ENCODE data around the gene ACOT7.
"Not testable (repeated sequence)": the region's sequence is repeated elsewhere in the genome, so short reads cannot be mapped to it uniquely, and the experiment has no call there.

Gene ACOT7

GRCh38 chr1:6393400-6394187 is at the start of gene ACOT7:
Gene ACOT7 (minus strand): TSS chr1:6393767. CDS start chr1:6393399, 368 bp downstream.
- in situ Hi-C loops (cut with MboI; ENCODE audit: low sequenced_read_pairs): no loop called here

GRCh38 chr1:6441586-6441985 is 48.0 kb upstream of the ACOT7 start:
- in situ Hi-C loops (cut with MboI; ENCODE audit: low sequenced_read_pairs): no loop called here

- in situ Hi-C loops (cut with MboI; ENCODE audit: low sequenced_read_pairs): no loop called here
Observed at GRCh38 chr1:6440198-6441126, 46.9 kb upstream of the ACOT7 start.

GRCh38 chr1:6438047-6438525 is 44.5 kb upstream of the ACOT7 start:
- in situ Hi-C loops (cut with MboI; ENCODE audit: low sequenced_read_pairs): no loop called here

- in situ Hi-C loops (cut with MboI; ENCODE audit: low sequenced_read_pairs): not testable (repeated sequence)
Observed at GRCh38 chr1:6437012-6437700, 43.6 kb upstream of the ACOT7 start.

GRCh38 chr1:6436277-6436676 is 42.7 kb upstream of the ACOT7 start:
- in situ Hi-C loops (cut with MboI; ENCODE audit: low sequenced_read_pairs): not testable (repeated sequence)

- in situ Hi-C loops (cut with MboI; ENCODE audit: low sequenced_read_pairs): no loop called here
Observed at GRCh38 chr1:6435547-6435946, 42.0 kb upstream of the ACOT7 start.

GRCh38 chr1:6435129-6435528 is 41.6 kb upstream of the ACOT7 start:
- in situ Hi-C loops (cut with MboI; ENCODE audit: low sequenced_read_pairs): no loop called here

- in situ Hi-C loops (cut with MboI; ENCODE audit: low sequenced_read_pairs): no loop called here
Observed at GRCh38 chr1:6434186-6434585, 40.6 kb upstream of the ACOT7 start.

- in situ Hi-C loops (cut with MboI; ENCODE audit: low sequenced_read_pairs): not testable (repeated sequence)
Observed at GRCh38 chr1:6431645-6432579, 38.3 kb upstream of the ACOT7 start.

GRCh38 chr1:6429660-6430411 is 36.3 kb upstream of the ACOT7 start:
- in situ Hi-C loops (cut with MboI; ENCODE audit: low sequenced_read_pairs): not testable (repeated sequence)

- in situ Hi-C loops (cut with MboI; ENCODE audit: low sequenced_read_pairs): not testable (repeated sequence)
Observed at GRCh38 chr1:6428453-6428852, 34.9 kb upstream of the ACOT7 start.

GRCh38 chr1:6427441-6428390 is 34.1 kb upstream of the ACOT7 start:
- in situ Hi-C loops (cut with MboI; ENCODE audit: low sequenced_read_pairs): no loop called here

GRCh38 chr1:6426972-6427350 is 33.4 kb upstream of the ACOT7 start:
- in situ Hi-C loops (cut with MboI; ENCODE audit: low sequenced_read_pairs): no loop called here

GRCh38 chr1:6426277-6426971 is 32.9 kb upstream of the ACOT7 start:
- in situ Hi-C loops (cut with MboI; ENCODE audit: low sequenced_read_pairs): no loop called here

GRCh38 chr1:6425658-6426057 is 32.1 kb upstream of the ACOT7 start:
- in situ Hi-C loops (cut with MboI; ENCODE audit: low sequenced_read_pairs): no loop called here
